Measurements from ENCODE around the gene CAMTA1. TPM values are rescaled to one million over a fixed set of nuclear protein-coding genes. Genes with fewer than 3 reads are reported as not detected.
A peak's percentile ranks its signal among the peaks of the same experiment; 100 is the strongest.

Gene CAMTA1
- total and polyA plus RNA-seq, 4 donors, result 90.5 to 236 (median 195) TPM

DNA sequence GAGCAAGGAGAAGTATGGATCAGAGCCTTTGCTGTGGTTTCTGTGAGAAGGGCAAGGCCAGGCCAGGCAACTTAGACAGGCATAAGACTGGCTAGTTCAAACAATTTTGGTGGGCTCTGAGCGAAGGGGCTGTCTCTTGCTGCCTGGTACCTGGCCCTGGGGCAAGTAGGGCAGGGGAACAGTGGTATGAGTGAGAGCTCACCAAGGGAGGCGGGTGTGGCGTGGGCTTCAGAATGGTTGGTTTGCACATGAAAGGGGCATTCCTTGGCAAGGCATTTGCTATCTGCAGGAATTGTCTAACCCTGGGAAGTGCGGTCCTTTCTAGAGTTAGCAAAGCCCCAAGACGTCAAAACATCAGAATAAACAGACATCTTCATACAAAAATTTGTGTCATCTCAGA is 210.5 kb downstream of the CAMTA1 start:
- WGBS (ENCODE audit: insufficient coverage), result 85% methylated on average over 3 of the region's 5 CpGs
- Histone ChIP-seq H3K9me3 (ENCODE audit: control insufficient read depth, insufficient read depth, low read length) (no peaks in the 10 kb centered on the region), H3K36me3 (ENCODE audit: control insufficient read depth, insufficient read depth, low read length) (no peaks in the 10 kb centered on the region), H3K4me3 (ENCODE audit: low read depth, low read length) (no peak overlapping the region), H3K27me3 (ENCODE audit: control insufficient read depth, insufficient read depth, low read length) (no peaks in the 10 kb centered on the region), H3K27ac (ENCODE audit: low read depth, low read length) (no peak overlapping the region), H3K4me1 (ENCODE audit: control insufficient read depth, insufficient read depth, low read length) (peaks cover 13% of the 10 kb centered on the region)
- no peak for DNase-seq (ENCODE audit: low read depth in 4 of 6, low spot score in 6 of 6)

DNA sequence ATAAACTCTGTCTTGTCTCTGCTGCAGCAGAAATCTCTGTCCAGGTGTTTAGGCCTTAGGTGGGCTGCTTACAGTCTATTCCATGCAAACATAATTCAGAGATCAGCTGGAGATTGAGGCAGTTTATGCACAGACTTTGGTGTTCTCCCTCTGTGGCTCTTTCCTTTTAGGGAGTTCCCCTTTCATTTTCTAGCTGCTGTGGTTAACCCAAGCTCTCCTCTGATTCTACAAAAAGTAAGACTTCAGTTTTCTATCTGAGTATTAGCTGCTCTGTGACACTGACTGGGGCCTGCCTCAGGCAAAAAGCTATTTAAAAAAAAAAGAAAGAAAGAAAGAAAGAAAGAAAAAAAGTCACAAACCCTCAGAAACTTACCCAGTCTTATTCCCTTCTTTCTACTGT is 211.1 kb downstream of the CAMTA1 start:
- peaks cover 13% of the 10 kb centered on the region for H3K4me1 ChIP-seq (ENCODE audit: control insufficient read depth, insufficient read depth, low read length)
- no peaks in the 10 kb centered on the region for H3K36me3 ChIP-seq (ENCODE audit: control insufficient read depth, insufficient read depth, low read length)
- no peak overlapping the region for H3K27ac ChIP-seq (ENCODE audit: low read depth, low read length)
- no peaks in the 10 kb centered on the region for H3K9me3 ChIP-seq (ENCODE audit: control insufficient read depth, insufficient read depth, low read length)
- no peak overlapping the region for H3K4me3 ChIP-seq (ENCODE audit: low read depth, low read length)
- no peak for DNase-seq (ENCODE audit: low read depth in 4 of 6, low spot score in 6 of 6)
- no peaks in the 10 kb centered on the region for H3K27me3 ChIP-seq (ENCODE audit: control insufficient read depth, insufficient read depth, low read length)

DNA sequence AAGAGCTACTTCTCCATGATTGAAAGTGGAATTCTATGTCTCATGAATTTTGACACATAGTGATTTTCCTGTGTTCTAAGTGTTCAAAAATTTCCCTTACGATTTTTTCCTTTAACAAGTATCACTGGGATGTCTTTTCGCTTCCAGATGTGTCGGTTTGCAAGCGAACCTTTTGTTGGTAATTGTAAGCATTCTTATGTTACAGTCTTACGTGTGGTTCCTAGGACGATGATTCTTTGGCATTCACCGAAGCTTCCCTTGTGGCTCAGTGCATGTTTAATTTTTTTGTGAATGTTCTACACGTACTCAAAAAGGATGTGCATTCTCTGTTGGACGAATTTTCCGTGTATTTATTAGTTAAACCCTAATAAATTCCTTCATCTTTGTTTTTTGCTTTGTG is 211.6 kb downstream of the CAMTA1 start:
- DNase-seq (ENCODE audit: low read depth in 4 of 6, low spot score in 6 of 6), result no peak

DNA sequence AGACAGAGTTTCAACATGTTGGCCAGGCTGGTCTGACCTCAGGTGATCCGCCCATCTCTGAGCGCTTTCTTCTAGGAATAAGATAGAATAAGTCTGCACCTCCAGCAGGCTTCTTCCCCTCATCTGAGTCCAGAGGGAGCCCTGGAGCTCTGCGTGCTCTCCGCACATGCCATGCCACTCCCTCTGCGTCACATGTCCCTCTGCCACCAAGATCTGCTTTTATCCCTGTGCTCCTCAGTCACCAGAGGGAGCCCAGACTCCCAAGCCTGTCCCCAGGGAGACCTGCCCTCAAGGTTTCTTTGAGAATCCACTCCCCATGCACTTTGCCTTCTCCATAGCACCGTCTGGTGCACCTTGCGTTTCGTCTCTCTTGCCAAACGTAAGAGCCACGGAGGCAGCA is 213.0 kb downstream of the CAMTA1 start:
- H3K4me3 ChIP-seq (ENCODE audit: low read depth, low read length), result no peak overlapping the region
- no peaks in the 10 kb centered on the region for H3K36me3 ChIP-seq (ENCODE audit: control insufficient read depth, insufficient read depth, low read length)
- no peak for DNase-seq (ENCODE audit: low read depth in 4 of 6, low spot score in 6 of 6)
- WGBS (ENCODE audit: insufficient coverage), result 81% methylated on average over 9 of the region's 10 CpGs
- no peaks in the 10 kb centered on the region for H3K27me3 ChIP-seq (ENCODE audit: control insufficient read depth, insufficient read depth, low read length)
- no peaks in the 10 kb centered on the region for H3K9me3 ChIP-seq (ENCODE audit: control insufficient read depth, insufficient read depth, low read length)
- no peak overlapping the region for H3K27ac ChIP-seq (ENCODE audit: low read depth, low read length)
- peaks cover 13% of the 10 kb centered on the region for H3K4me1 ChIP-seq (ENCODE audit: control insufficient read depth, insufficient read depth, low read length)

More for the DNA sequence above, 211.6 kb downstream of the CAMTA1 start:
- H3K27me3 ChIP-seq (ENCODE audit: control insufficient read depth, insufficient read depth, low read length), result no peaks in the 10 kb centered on the region
- peaks cover 13% of the 10 kb centered on the region for H3K4me1 ChIP-seq (ENCODE audit: control insufficient read depth, insufficient read depth, low read length)
- H3K9me3 ChIP-seq (ENCODE audit: control insufficient read depth, insufficient read depth, low read length), result no peaks in the 10 kb centered on the region
- no peak overlapping the region for H3K27ac ChIP-seq (ENCODE audit: low read depth, low read length)
- H3K4me3 ChIP-seq (ENCODE audit: low read depth, low read length), result no peak overlapping the region
- H3K36me3 ChIP-seq (ENCODE audit: control insufficient read depth, insufficient read depth, low read length), result no peaks in the 10 kb centered on the region
- no CpG with 5 or more reads among the region's 10 CpGs for WGBS (ENCODE audit: insufficient coverage)

DNA sequence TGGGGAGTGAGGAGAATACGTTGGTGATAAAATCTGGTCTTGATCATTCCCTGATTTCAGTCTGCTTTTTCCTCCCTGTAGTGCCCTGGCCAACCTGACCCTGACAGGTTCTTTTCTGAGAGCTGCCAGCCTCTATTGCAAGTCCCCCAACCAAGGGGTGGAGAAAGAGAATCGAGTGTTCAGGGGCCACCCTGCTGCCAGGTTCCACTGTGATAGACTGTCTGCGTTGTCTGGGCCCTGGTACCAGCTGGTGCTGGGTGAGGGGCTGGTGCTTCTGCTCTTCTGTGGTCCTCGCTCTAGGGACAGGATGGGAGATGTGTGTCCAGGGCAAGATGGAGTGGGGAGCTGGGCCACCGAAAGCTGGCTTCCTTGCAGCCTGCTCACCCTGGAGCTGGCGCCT is 214.6 kb downstream of the CAMTA1 start:
- DNase-seq (ENCODE audit: low read depth in 4 of 6, low spot score in 6 of 6), result no peak
- no peak overlapping the region for H3K4me3 ChIP-seq (ENCODE audit: low read depth, low read length)
- WGBS (ENCODE audit: insufficient coverage), result 92% methylated on average over 4 of the region's 6 CpGs

DNA sequence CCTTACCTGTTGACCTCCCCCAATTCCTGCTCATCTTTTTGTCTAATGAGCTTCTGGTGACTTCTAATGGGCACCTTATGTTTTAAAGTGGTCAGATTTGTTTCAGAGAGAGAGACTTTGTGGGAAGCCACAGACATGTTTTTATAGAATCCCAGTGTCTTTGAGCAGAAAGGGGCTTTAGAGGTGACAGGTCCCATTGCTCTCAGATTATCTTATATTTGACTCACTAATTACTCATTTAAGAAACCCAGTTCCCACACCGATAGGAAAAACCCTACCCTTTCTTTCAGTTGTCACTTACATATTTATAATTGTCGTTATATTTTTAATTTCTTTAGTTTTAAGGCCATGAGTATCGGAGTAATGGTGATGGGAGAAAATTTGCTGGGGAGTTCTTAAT is 215.5 kb downstream of the CAMTA1 start:
- peaks cover 10% of the 10 kb centered on the region for H3K4me1 ChIP-seq (ENCODE audit: control insufficient read depth, insufficient read depth, low read length)
- H3K27me3 ChIP-seq (ENCODE audit: control insufficient read depth, insufficient read depth, low read length), result no peaks in the 10 kb centered on the region
- no peak for DNase-seq (ENCODE audit: low read depth in 4 of 6, low spot score in 6 of 6)
- H3K36me3 ChIP-seq (ENCODE audit: control insufficient read depth, insufficient read depth, low read length), result no peaks in the 10 kb centered on the region
- H3K9me3 ChIP-seq (ENCODE audit: control insufficient read depth, insufficient read depth, low read length), result no peaks in the 10 kb centered on the region
- no peak overlapping the region for H3K4me3 ChIP-seq (ENCODE audit: low read depth, low read length)
- no CpG with 5 or more reads among the region's 3 CpGs for WGBS (ENCODE audit: insufficient coverage)
- no peak overlapping the region for H3K27ac ChIP-seq (ENCODE audit: low read depth, low read length)

More for the DNA sequence above, 214.6 kb downstream of the CAMTA1 start:
- Histone ChIP-seq H3K4me1 (ENCODE audit: control insufficient read depth, insufficient read depth, low read length) (peaks cover 13% of the 10 kb centered on the region), H3K9me3 (ENCODE audit: control insufficient read depth, insufficient read depth, low read length) (no peaks in the 10 kb centered on the region), H3K36me3 (ENCODE audit: control insufficient read depth, insufficient read depth, low read length) (no peaks in the 10 kb centered on the region), H3K27ac (ENCODE audit: low read depth, low read length) (no peak overlapping the region), H3K27me3 (ENCODE audit: control insufficient read depth, insufficient read depth, low read length) (no peaks in the 10 kb centered on the region)

DNA sequence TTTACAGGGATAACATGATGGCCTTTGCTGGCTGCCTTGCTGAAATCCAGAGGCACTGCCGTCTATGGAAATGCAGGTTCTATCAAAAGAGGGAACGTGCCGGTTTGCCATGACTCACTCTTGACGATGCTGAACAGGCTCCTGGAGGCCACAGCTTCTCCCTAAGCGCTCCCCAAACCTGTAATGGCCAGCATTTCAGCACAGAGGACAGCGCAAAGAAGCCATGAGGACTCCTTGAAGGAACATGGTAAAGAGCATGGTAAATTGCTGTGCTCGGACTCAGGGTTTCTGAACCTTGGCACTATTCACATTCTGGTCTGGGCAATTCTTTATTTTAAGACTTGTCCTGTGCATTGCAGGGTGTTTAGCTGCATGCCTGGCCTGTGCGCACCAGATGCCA is 217.5 kb downstream of the CAMTA1 start:
- WGBS (ENCODE audit: insufficient coverage), result 87% methylated on average over 8 of the region's 8 CpGs
- peaks cover 8% of the 10 kb centered on the region for H3K4me1 ChIP-seq (ENCODE audit: control insufficient read depth, insufficient read depth, low read length)

DNA sequence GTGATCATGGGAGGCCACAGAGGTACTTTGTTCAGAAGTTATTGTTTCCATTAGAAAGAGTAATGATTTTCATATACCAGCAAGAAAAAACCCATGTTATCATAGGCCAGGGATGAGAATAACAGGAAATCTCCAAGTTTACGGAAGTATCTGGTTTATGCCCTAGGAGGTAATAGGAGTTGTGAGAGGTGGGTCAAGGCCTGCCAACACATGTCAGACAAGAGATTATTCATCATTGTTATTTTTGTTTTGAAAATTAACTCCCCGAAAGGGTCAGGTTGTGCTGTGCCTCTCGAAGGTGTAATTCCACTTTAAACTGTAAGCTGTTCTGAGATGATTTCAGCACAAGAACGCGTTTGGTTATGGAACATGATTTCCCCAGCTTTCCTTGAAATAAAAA is 218.4 kb downstream of the CAMTA1 start:
- no peak for DNase-seq (ENCODE audit: low read depth in 4 of 6, low spot score in 6 of 6)
- no peak overlapping the region for H3K4me3 ChIP-seq (ENCODE audit: low read depth, low read length)
- H3K4me1 ChIP-seq (ENCODE audit: control insufficient read depth, insufficient read depth, low read length), result peaks cover 5% of the 10 kb centered on the region
- no peak overlapping the region for H3K27ac ChIP-seq (ENCODE audit: low read depth, low read length)
- H3K9me3 ChIP-seq (ENCODE audit: control insufficient read depth, insufficient read depth, low read length), result no peaks in the 10 kb centered on the region
- 100% methylated on average over 1 of the region's 5 CpGs for WGBS (ENCODE audit: insufficient coverage)
- H3K36me3 ChIP-seq (ENCODE audit: control insufficient read depth, insufficient read depth, low read length), result peaks cover 4% of the 10 kb centered on the region
- no peaks in the 10 kb centered on the region for H3K27me3 ChIP-seq (ENCODE audit: control insufficient read depth, insufficient read depth, low read length)

More for the DNA sequence above, 217.5 kb downstream of the CAMTA1 start:
- no peak overlapping the region for H3K27ac ChIP-seq (ENCODE audit: low read depth, low read length)
- no peak for DNase-seq (ENCODE audit: low read depth in 4 of 6, low spot score in 6 of 6)
- H3K9me3 ChIP-seq (ENCODE audit: control insufficient read depth, insufficient read depth, low read length), result no peaks in the 10 kb centered on the region
- H3K4me3 ChIP-seq (ENCODE audit: low read depth, low read length), result no peak overlapping the region
- no peaks in the 10 kb centered on the region for H3K27me3 ChIP-seq (ENCODE audit: control insufficient read depth, insufficient read depth, low read length)
- peaks cover 4% of the 10 kb centered on the region for H3K36me3 ChIP-seq (ENCODE audit: control insufficient read depth, insufficient read depth, low read length)

DNA sequence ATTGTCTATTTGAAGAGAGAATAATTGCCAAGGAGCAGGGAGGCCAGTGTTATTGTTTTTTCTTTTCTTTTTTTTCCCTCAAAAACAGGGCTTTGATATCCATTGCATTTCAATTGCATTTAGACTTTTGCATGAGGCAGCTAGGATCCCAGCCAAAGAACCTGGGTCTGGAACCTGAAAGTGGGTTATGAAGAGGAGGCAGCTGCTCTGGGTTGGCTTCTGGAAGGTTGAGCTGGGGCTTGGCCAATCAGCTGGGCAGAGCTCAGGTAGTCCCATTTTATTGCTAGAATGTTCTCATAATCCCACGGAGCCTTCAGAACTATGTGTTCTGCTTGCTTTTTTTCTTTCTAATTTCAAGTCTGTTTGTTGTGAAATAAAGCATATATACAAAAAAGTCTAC is 218.9 kb downstream of the CAMTA1 start:
- Histone ChIP-seq H3K36me3 (ENCODE audit: control insufficient read depth, insufficient read depth, low read length) (peaks cover 7% of the 10 kb centered on the region), H3K9me3 (ENCODE audit: control insufficient read depth, insufficient read depth, low read length) (no peaks in the 10 kb centered on the region), H3K4me1 (ENCODE audit: control insufficient read depth, insufficient read depth, low read length) (peaks cover 9% of the 10 kb centered on the region), H3K4me3 (ENCODE audit: low read depth, low read length) (no peak overlapping the region), H3K27me3 (ENCODE audit: control insufficient read depth, insufficient read depth, low read length) (no peaks in the 10 kb centered on the region), H3K27ac (ENCODE audit: low read depth, low read length) (no peak overlapping the region)
- WGBS (ENCODE audit: insufficient coverage), result no CpG with 5 or more reads among the region's 1 CpG
- DNase-seq (ENCODE audit: low read depth in 4 of 6, low spot score in 6 of 6), result peak in 1 of 6 donors; percentile 37

DNA sequence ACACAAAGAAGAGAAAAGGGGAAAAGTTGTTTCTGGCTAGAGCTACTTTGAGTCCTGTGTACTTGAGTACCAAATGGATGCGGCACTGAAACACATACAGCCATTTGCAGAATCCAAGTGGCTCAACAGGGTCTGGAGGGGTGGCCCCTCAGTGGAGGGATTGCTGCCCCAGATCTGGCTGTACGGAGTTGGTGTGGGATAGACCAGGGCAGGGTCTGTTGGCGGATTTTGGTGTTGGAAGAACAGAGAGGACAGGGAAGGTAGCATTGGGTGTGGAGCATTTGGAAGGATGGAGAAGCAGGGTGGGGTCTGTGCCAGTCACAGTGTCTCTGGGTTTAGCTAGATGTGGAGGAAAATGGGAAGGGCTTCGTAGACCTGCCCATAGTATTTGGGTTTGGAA is 220.5 kb downstream of the CAMTA1 start:
- 90% methylated on average over 3 of the region's 4 CpGs for WGBS (ENCODE audit: insufficient coverage)
- no peak for DNase-seq (ENCODE audit: low read depth in 4 of 6, low spot score in 6 of 6)
- Histone ChIP-seq H3K27ac (ENCODE audit: low read depth, low read length) (no peak overlapping the region), H3K27me3 (ENCODE audit: control insufficient read depth, insufficient read depth, low read length) (no peaks in the 10 kb centered on the region), H3K9me3 (ENCODE audit: control insufficient read depth, insufficient read depth, low read length) (no peaks in the 10 kb centered on the region), H3K36me3 (ENCODE audit: control insufficient read depth, insufficient read depth, low read length) (peaks cover 16% of the 10 kb centered on the region), H3K4me1 (ENCODE audit: control insufficient read depth, insufficient read depth, low read length) (peaks cover 6% of the 10 kb centered on the region), H3K4me3 (ENCODE audit: low read depth, low read length) (no peak overlapping the region)
